Activated T-cell treated with anti-CD3 and anti-CD28 coated beads for 1 hour (primary cell): ENCODE data around the gene MICU2.

Experiments used
- DNase-seq: peaks from one replicate; pipeline ENCODE4 v3.0.0-alpha.2; 2020; ENCODE audit warnings: low read depth

The MICU2 gene, protein sequence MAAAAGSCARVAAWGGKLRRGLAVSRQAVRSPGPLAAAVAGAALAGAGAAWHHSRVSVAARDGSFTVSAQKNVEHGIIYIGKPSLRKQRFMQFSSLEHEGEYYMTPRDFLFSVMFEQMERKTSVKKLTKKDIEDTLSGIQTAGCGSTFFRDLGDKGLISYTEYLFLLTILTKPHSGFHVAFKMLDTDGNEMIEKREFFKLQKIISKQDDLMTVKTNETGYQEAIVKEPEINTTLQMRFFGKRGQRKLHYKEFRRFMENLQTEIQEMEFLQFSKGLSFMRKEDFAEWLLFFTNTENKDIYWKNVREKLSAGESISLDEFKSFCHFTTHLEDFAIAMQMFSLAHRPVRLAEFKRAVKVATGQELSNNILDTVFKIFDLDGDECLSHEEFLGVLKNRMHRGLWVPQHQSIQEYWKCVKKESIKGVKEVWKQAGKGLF

DNA sequence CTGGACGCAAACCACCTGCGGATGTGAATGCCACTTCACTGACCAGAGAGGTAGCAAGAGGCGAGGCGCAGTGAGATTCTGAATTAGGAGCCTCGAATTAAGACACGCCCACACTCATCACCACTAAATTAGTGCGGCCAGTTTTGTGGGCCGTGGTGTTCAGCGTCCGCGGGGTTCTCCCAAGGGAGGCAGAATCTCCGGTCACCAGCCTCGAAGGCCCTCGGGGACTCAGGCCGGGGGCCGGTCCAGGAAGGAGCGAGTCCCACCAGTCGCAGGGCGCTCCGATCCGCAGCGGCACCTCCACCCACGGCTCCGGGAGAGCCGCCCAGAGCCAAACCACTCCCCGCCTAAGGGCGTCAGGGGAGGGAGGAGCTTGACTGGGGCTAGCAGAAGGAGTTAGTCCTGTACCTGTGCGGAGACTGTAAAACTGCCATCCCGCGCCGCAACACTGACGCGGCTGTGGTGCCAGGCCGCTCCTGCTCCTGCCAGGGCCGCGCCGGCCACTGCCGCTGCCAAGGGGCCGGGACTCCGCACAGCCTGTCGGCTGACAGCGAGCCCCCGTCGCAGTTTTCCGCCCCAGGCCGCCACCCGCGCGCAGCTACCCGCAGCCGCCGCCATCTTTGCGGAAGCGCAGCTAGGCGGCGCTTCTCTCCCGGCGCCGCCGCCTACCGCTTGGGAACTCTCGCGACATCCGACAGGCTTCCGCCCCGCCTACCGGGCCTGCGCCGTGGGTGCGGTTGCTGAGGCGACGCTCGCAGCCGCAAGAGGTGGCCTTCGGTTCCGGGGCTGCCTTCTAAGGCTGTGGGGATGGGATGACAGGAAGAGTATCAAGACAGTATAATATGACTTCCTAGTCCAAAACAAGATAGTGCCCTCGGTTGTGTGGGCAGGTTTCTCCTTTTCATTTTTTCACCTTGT, at the start of gene MICU2:
Gene MICU2 (minus strand): TSS at position 640 of the 918 bp plus-strand sequence. CDS start 22 bp downstream, at position 618.
- DNase-seq = peak; percentile 92

DNA sequence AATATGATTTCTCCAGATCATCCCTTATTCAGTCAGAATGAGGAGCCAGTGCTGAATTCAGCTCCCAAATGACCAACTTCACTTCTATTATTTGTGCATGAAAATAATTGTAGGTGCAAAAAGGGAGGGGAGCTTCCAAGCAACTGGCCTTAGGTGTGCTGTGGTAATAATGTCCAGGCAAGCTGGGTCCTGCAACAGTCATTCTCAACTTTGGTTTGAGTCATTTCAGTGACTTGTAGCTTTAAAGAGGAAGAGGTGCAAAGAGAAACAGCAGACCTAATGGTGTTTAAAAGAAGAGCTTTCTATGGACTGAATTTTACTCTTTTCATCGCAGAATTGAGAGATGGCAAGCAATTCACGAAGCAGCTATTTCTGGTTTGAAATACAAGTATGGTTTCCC, 37.7 kb upstream of the MICU2 start:
- DNase-seq = no peak

DNA sequence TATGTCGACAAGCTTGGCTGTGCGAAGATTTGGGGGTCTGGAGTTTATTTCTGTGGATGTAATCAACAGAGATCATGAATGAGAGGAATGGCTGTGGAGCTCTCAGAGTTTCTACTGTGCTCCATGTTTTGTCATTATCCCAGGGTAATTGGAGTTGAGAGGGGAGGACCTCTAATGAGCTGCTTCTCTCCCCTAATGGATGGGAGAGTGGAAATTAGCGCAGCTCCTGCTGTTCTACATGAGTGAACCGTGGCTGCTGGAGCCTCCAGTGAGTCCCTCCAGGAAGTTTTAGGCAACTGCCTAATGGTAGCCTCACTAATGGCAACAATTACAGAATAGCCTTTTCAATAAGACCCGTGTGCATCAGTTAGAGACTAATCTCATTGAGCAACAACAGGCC, 35.6 kb upstream of the MICU2 start:
- DNase-seq = no peak

DNA sequence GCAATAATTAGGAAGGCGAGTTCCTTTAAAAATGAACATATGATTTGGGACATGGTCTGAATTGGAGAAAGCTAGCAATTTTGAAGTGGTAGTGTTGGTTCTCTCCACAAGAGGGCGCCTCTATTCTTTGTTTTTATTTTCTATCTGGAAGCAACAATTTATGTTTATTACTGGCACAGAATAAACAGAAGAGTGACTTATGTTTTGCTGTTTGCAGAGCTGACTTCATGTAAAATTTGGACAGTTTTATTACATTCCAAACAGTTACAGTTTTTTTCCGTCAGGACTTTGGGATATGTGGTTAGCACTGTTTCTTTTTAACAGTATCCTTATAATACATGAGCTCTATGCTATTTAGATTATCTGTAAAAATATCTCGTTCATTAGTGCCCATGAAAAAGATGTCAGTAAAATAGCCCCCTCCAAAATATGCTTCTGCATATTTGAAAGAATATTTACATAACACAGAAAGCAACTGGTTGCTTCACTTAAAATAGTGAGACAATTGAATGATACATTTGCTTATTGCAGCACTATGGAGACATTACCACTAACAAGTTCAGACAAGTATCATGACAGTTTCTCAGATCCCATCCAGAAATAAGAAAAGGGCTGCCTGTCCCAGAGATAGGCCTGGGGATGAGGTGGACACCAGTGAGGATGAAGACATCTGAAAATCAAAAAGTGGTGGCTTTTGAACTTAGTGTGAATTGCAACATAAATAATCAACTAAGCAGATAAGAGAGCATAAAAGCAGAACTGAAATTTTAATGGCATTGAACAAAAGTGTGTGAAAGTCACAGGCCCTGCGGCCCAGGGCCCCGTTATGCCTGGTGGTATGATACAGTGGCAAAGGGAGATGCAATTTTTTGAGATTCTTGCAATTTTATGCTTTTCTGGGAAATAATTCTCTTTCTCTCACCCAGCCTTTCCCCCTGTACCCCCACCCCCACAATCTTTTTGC, 34.6 kb upstream of the MICU2 start:
- peak; percentile 11 for DNase-seq

DNA sequence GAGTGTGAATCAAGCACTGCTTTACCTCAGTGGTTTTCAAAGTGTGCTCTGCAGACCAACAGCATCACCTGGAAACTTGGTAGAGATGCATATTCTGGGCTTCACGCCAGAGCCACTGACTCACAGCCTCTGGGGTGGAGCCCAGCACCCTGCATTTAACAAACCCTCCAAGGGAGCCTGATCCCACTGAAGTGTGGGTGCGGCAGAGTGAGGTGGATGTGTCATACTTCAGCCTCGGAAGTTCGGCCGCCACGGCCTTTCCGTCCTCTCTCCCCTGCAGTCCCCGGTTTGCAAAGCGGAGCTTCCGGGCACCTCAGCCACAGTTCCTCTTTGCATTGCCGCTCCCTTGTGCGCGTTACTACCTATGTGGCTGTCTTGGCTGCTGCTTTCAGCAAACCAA, 33.3 kb upstream of the MICU2 start:
- no peak for DNase-seq

DNA sequence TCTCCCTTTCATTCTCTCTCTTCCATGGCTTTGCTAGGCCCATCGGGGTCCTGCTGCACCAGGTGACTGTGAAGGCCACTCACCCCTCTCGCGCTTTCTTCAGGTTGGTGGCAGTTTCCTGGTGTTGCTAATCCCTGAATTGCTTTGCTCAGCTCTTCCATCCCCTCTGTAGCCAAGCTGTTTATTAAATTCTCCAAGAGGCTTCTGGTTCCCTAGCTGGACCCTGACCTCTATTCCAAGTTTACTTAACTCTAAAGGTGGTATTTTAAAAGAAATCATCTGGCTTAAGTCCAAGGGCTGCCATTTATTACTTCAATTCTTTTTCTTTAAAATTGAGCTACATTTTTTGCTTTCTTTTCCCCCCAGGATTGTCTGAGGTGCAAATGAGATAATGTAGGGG, 32.7 kb upstream of the MICU2 start:
- no peak for DNase-seq

DNA sequence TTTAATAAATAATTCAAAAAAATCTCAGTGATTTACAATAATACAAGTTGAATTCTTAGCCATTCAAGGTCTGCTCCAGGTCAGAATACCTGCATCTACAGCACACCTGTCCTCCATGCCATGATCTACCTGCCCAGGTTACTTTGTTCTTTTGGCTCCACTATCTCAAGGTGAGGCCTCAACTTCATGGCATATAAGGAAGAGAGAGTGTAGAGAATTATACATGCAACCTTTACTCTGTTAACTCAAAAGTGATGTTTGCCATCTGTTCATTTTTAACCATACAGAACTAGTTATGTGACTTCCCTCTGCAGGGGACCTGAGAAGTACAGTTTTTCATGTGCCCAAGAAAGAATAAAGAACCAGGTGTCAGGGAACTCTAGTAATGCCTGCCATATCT, 28.2 kb upstream of the MICU2 start:
- DNase-seq = no peak

DNA sequence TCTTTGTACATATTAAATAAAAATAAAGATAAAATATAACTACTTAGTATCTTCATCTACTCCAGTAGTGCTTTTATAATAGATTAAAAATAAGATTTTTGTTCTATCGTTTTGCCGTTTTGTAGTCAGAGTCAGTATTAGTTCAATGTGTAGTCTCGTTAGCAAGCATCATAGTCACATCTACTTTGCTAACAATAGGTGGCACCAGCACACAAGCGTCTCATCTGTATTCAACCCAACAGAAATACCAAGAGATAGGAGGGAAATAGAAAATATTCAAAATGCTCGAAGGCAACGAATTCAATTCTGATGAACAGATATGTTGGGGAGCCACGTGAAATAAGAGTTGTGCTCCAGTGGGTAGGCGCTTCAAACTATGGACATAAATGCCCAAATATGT, 21.4 kb upstream of the MICU2 start:
- DNase-seq = no peak

DNA sequence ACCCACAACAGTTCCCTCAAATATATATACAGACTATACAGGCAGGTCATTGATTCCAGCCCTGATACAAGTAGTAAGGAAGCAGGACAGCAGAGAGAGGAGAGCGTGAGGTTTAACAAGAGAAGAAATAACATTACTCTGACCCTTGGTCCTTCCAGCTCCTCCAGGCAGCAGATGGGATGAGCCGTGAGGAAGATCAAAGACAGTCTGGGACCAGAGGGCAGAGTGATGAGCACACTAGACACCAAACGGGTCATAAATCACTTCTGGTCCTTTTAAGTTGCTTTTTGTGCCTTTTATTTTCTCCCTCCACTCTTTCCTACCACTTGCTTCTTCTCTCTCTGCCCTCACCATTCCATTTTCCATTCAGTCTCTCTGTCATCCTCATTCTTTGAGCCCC, 16.9 kb upstream of the MICU2 start:
- DNase-seq = no peak

DNA sequence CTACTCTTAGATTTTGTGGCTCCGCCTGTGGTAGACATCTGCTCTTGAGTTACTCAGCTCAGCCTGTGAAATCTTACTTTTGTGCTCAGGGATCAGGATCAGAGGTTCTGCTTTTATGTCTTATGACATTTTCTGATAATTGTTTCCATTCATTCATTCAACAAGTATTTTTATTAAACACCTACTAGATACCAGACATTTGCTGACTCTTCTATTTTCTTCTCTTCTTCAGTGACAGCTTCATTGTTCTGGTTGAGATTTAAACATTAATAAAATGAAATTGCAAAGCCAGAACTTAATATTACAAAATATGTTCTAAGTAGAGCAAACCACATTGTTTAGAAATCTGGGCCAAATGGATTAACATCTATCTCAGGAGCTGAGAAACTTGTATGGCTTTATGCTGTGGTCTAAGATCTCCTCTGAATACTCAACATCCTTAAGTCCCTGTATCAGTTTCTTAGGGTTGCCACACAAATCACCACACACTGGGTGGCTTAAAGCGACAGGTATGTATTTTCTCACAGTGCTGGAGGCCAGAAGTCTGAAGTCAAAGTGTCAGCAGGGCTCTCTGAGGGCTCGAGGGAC, 15.8 kb upstream of the MICU2 start:
- DNase-seq = no peak

DNA sequence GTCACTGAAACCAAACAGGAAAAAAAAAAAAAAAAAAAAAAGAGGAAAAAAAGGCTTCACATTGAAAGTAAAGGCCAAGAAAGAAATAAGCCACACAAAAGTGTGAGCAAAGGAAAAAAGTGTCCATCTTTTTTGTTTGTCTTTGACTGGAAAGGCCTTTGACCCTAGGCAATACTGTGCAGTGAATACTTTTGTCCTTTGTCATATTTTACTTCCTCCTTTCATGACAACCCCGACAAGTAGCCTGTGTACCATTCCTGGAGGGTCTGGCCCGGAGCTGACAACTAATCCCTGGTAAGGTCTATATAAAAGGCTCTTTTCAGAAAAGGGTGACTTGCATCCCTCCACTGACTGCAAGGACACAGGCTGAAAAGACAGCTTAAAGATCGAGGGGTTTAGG, 12.9 kb upstream of the MICU2 start:
- DNase-seq = no peak

DNA sequence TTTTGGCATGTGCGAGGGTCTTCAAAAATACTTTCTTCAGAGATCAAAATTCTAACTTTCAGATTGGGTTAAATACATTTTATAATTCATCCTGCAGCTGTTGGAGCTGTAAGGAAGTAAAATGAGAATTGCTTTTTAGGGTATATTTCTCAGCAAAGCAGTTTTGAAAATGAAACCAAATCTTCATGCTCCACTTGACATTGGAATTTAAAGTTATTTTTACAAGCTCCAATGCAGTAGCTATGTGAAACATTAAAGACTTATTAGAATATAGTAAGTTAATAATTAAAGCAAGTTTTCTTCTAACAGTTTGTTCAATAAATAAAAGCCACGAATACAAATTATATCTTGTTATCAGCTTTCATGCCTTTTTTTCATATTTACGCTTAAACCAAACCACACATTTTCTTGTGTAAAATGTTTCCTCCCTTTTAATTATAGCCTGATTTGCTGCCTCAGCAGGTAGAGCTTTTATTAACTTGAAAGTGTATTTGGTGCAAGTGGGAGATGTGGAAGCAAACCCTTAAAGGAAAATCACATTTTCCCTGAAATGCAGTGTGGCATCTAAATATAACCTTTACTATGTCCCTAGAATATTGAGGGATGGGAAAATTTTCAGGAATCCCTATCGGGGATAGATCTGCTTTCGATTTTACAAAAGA, 12.4 kb upstream of the MICU2 start:
- DNase-seq = no peak

DNA sequence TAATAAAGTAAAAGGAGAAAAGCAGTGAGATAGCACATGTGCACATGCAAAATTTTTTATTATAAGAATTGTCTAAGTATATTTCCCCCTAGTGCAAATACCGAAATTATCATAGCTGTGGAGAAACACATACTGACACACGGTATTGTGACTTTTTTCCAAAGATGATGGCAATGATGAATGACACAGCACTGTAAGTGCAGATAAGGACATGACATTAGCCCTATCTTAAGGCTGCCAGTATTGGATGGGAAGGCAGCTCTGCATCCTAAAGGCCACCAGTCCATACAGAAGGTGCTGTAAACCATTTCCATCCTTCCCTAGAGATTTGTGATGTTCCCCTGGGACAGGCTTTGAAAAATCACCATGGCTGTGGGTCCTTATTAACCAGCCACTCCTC, 11.5 kb upstream of the MICU2 start:
- no peak for DNase-seq

DNA sequence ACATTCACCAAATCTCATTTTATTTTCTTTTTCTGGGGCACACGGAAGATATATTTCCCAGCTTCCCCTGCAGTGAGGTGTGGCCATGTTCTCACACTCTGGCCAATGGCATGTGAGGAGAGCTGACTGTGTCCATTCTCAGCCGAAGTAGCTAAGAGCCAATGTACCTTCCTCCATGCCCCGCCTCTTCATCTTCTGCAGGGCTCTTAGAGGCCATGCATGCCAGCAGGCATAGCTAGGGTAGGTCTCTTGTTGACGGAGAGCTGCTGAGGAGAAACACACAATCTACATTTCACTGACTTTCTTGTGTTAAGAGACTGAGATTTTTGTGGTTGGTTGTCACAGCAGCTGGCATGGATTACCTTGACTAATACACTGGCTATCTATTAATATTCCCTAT, 9.8 kb upstream of the MICU2 start:
- no peak for DNase-seq

DNA sequence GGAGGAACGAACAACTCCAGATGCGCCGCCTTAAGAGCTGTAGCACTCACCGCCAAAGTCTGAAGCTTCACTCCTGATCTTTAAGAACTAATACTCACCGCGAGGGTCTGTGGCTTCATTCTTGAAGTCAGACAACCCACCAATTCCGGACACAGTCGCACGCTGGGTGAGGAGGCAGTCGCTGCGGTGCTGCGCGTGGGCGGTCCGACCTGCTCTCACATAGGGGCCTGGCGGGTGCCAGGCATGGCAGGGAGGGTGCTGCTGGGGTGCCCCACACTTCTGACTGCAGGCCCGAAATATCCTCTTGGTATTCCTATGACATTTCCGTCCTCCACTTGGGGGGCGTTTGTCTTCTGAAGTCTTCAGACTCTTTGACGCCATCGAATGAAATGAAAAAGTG, 7.4 kb upstream of the MICU2 start:
- DNase-seq = no peak

DNA sequence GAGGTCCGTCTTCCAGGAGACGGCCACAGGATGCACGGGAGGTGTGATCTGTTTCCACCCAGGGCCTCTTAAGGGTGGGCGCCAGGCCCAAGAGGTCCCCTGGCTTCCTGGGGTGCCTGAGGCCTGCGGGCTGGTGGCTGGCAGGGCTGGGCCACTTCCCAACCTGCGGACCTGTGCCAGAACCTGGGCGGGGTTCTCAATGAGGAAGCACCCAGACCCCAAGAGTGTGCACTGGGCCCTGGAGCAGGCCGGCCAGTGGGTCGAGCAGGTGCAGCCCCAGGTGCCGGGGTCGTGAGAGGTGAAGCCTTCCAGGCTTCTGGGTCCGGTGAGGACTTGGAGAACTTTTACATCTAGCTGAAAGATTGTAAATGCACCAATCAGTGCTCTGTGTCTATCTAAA, 6.7 kb upstream of the MICU2 start:
- DNase-seq = no peak

DNA sequence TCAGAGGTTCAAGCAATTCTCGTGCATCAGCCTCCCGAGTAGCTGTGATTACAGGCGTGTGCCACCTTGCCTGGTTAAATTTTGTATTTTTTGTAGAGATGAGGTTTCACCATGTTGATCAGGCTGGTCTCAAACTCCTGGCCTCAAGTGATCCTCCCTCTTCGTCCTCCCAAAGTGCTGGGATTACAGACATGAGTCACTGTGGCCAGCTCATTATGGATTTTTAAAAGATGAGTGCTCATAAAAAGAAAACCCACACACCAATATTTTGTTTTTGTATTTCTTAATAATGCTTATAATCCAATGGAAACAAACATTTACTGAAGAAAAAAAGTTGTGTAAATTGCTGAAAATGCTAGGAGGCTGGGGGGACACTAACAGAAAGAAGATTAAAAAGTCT, 5.0 kb upstream of the MICU2 start:
- no peak for DNase-seq

DNA sequence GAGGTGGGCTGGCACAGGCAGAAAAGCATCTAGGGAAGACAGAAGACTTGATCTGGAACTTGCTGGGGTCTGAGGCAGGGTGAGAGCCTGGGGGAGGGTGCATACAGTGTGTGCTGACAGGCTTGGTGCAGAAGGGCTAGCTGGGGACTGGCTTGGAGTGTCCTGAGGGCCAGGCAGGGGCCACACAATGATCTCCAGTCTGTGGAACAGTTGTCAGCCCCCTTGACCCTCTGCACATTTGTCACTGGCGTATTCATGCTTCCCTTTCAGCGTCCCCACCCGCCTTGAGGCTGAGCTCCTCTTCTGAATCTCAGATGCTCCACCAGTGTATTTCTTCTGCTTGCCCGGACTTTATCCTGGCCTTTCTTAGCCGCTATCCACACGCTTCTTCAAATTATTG, 2.8 kb upstream of the MICU2 start:
- DNase-seq = no peak

DNA sequence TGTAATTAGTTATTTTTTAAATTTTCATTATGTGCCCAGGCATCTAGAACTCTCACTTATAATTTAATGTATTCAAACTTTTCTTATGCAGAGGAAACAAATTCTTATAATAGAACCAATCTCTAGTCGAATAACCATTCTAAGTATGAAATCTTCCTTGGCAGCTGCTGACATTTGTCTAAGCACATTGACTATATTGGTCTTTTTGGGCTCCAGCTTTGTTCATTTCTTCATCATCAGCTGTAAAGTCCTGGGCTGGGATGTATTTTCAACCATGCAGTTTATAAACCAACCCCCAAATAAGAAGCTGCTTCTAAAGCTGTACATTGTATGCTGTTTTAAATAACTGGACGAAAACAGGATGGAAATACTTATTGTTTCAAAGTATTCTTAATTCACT, 2.3 kb upstream of the MICU2 start:
- no peak for DNase-seq

DNA sequence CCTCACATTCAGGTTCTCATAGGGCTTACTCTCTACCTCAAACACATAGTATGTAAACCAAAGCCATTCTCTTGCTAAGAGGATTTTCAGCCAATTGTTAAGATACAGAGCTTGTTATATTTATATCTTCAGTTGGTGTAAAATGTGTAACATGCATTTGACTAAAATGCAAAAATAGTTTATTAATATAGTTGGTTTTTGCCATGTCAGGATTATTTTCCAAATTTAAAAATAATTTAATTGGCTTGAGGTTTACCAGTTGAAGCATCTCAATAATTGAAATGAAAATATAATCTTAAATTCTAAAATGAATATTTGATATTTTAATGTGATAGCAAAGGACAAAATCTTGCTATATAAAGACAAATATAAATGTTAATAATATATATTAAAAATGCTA, 7.2 kb downstream of the MICU2 start:
- no peak for DNase-seq

DNA sequence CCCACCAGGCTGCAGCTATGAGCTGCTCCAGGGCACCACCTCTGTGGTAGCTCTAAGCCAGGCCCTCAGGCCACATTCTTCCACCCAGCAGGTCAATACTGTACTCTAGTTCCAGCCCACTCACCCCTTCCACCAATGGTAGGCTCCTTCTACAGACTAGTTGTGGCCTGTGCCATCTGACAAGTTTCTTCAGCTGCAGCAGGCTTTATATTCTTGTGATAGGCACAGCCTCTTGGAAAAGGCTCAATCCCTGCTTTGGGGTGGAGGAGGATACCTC, 8.5 kb downstream of the MICU2 start:
- DNase-seq = no peak
